ENCODE data around the gene CCL17.

DNA sequence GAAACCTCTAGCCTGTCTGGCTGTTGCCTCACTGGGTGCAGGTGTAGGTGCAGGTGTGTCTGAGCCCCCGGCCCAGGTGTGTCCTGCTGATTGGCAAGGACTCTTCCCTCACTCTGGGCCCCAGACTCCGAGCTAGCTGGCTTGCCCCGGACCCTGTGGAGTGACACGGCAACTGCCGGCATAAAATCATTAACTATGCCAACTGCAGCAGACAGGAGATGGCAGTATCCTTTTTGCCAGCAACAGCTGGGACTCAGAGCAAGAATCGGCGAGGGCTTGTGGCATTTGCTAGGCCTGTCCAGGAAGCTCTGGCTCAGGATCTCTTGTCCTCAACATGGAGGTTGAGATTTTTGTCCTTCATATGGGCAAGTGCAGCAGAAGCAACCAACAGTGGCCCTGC is 21.8 kb downstream of the CCL17 start:
- TF ChIP-seq, protein P1, sequence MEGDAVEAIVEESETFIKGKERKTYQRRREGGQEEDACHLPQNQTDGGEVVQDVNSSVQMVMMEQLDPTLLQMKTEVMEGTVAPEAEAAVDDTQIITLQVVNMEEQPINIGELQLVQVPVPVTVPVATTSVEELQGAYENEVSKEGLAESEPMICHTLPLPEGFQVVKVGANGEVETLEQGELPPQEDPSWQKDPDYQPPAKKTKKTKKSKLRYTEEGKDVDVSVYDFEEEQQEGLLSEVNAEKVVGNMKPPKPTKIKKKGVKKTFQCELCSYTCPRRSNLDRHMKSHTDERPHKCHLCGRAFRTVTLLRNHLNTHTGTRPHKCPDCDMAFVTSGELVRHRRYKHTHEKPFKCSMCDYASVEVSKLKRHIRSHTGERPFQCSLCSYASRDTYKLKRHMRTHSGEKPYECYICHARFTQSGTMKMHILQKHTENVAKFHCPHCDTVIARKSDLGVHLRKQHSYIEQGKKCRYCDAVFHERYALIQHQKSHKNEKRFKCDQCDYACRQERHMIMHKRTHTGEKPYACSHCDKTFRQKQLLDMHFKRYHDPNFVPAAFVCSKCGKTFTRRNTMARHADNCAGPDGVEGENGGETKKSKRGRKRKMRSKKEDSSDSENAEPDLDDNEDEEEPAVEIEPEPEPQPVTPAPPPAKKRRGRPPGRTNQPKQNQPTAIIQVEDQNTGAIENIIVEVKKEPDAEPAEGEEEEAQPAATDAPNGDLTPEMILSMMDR (IDR thresholded peaks at IDR 0.05 in 2 of 3, conservative IDR thresholded peaks at IDR 0.05 in 1 of 3; ENCODE audit: control insufficient read depth in 2 of 3, extremely low read depth in 1 of 3, insufficient read depth in 1 of 3, low read depth in 3 of 3, low read length in 3 of 3) = no peak
- TF ChIP-seq RFX5 (IDR thresholded peaks at IDR 0.05; ENCODE audit: low read depth, low read length) (no peak), POLR2AphosphoS5 (IDR thresholded peaks at IDR 0.05; ENCODE audit: low read length) (no peak), SIX5 (IDR thresholded peaks at IDR 0.05; ENCODE audit: low read depth, low read length, severe bottlenecking) (no peak)
